Ascending aorta (tissue), 2 donors: ENCODE results near the gene ADARB1. TPM values are rescaled to one million over a fixed set of nuclear protein-coding genes. Genes with fewer than 3 reads are reported as not detected.

Experiments used
- DNase-seq, 2 donors: peaks; one replicate each; pipeline ENCODE4 v3.0.0-alpha.2; 2019; ENCODE audit warnings: low spot score in 2 of 2
- H3K27ac ChIP-seq, 2 donors: fragments of 200-600 bp; sonication (generic); one replicate each; pipeline ENCODE4 v1.5.1; 2016 to 2017; ENCODE audit warnings: mild to moderate bottlenecking in 1 of 2
- H3K27me3 ChIP-seq: fragments of 200-600 bp; sonication (generic); one replicate; pipeline ENCODE4 v1.5.1; 2017
- H3K36me3 ChIP-seq, 2 donors: fragments of 200-600 bp; sonication (generic); one replicate each; pipeline ENCODE4 v1.5.1; 2016
- H3K4me1 ChIP-seq, 2 donors: fragments of 200-600 bp; sonication (generic); one replicate each; pipeline ENCODE4 v1.5.1; 2016 to 2017; ENCODE audit warnings: mild to moderate bottlenecking in 1 of 2
- H3K4me3 ChIP-seq, 2 donors: fragments of 200-600 bp; sonication (generic); one replicate each; pipeline ENCODE4 v1.5.1; 2016 to 2017; ENCODE audit warnings: mild to moderate bottlenecking in 1 of 2
- H3K9me3 ChIP-seq, 2 donors: fragments of 200-600 bp; sonication (generic); one replicate each; pipeline ENCODE4 v1.5.1; 2016
- CTCF ChIP-seq, 3 experiments: fragments of 200-600 bp in 2 of 3; fragments of 450-650 bp in 1 of 3; sonication (generic) in 2 of 3; IDR thresholded peaks; one replicate each; pipeline ENCODE4 v1.5.1; 2016 to 2019; ENCODE audit warnings: antibody characterized with exemption in 3 of 3, mild to moderate bottlenecking in 1 of 3, moderate library complexity in 1 of 3
- intact Hi-C: fragments of 100-400 bp; cut with DNase I; formaldehyde crosslinking; loops from one replicate; pipeline ENCODE4 v1.15.1; 2023
- total RNA-seq: library from RNA; depleted of rRNA; stranded (reverse); fragments of >200 nt; gene quantifications from one replicate; pipeline ENCODE4 v1.1.0, GENCODE V29; 2016

ADARB1 gene
- total RNA-seq, 1 donor from 2014 or later: 82.9 TPM

GRCh38 chr21:45228171-45228641 lies 153.8 kb downstream of the ADARB1 start:
- Histone ChIP-seq H3K27me3 (no peaks in the 10 kb centered on the region), H3K9me3 (no peaks in the 10 kb centered on the region), H3K4me3 (no peak overlapping the region), H3K36me3 (peaks cover 11% of the 10 kb centered on the region in 2 donors), H3K4me1 (peaks cover 0 to 4% of the 10 kb centered on the region in 2 donors), H3K27ac (no peak overlapping the region)
- intact Hi-C loops: no loop called here
- peak in 1 of 2 donors; percentile 78 for DNase-seq
- no peak for TF ChIP-seq CTCF (IDR thresholded peaks at IDR 0.05)

- Histone ChIP-seq H3K4me3 (no peak overlapping the region), H3K27me3 (no peaks in the 10 kb centered on the region), H3K4me1 (peaks cover 0 to 4% of the 10 kb centered on the region in 2 donors), H3K36me3 (peaks cover 5 to 6% of the 10 kb centered on the region in 2 donors), H3K9me3 (no peaks in the 10 kb centered on the region), H3K27ac (no peak overlapping the region)
- no peak for TF ChIP-seq CTCF (IDR thresholded peaks at IDR 0.05)
- no peak for DNase-seq
- intact Hi-C loops: no loop called here
Measured at GRCh38 chr21:45228656-45229240, 154.4 kb downstream of the ADARB1 start.

- no peak overlapping the region for H3K27ac ChIP-seq
- TF ChIP-seq CTCF (IDR thresholded peaks at IDR 0.05): no peak
- peaks cover 0 to 4% of the 10 kb centered on the region in 2 donors for H3K4me1 ChIP-seq
- no peaks in the 10 kb centered on the region for H3K27me3 ChIP-seq
- H3K9me3 ChIP-seq: no peaks in the 10 kb centered on the region
- intact Hi-C loops: no loop called here
- DNase-seq: no peak
- H3K4me3 ChIP-seq: no peak overlapping the region
- no peaks in the 10 kb centered on the region for H3K36me3 ChIP-seq
Measured at GRCh38 chr21:45231705-45232104, 157.3 kb downstream of the ADARB1 start.

- no peak for DNase-seq
- Histone ChIP-seq H3K27me3 (no peaks in the 10 kb centered on the region), H3K4me3 (peak overlapping the region in 1 of 2 donors; percentile 18), H3K27ac (no peak overlapping the region), H3K9me3 (no peaks in the 10 kb centered on the region), H3K4me1 (no peaks in the 10 kb centered on the region), H3K36me3 (no peaks in the 10 kb centered on the region)
- intact Hi-C loops: no loop called here
- TF ChIP-seq CTCF (IDR thresholded peaks at IDR 0.05): no peak
Measured at GRCh38 chr21:45234127-45234526, 159.7 kb downstream of the ADARB1 start.

- TF ChIP-seq CTCF (IDR thresholded peaks at IDR 0.05): no peak
Measured at GRCh38 chr21:45234965-45235364, 160.6 kb downstream of the ADARB1 start.

More at GRCh38 chr21:45234965-45235364, 160.6 kb downstream of the ADARB1 start:
- intact Hi-C loops: no loop called here
- Histone ChIP-seq H3K27me3 (no peaks in the 10 kb centered on the region), H3K9me3 (no peaks in the 10 kb centered on the region), H3K4me3 (no peak overlapping the region), H3K4me1 (no peaks in the 10 kb centered on the region), H3K27ac (no peak overlapping the region), H3K36me3 (no peaks in the 10 kb centered on the region)
- no peak for DNase-seq
